Panc1 (cell line): Measurements from ENCODE around the gene SGIP1. TPM values are rescaled to one million over a fixed set of nuclear protein-coding genes. Genes with fewer than 3 reads are reported as not detected.

Experiments used
- ATAC-seq: fragments of 200-7000 bp; cut with Tn5 transposase; 2 replicates; pipeline ENCODE4 v1.9.1; 2020; ENCODE audit warnings: mild to moderate bottlenecking, moderate library complexity
- BruUV-seq: library from RNA; stranded (reverse); fragments of 400-500 nt; replicated peaks from 2 replicates; lab custom pipeline; 2021; lab: Mats Ljungman, UMichigan
- CTCF ChIA-PET: fragments of 300-600 bp; sonication (Branson Sonifier 250); formaldehyde crosslinking; loops from one replicate; lab custom pipeline; 2022; ENCODE audit warnings: antibody characterized with exemption; lab: Charles Lee
- POLR2A ChIA-PET: fragments of 300-600 bp; sonication (Branson Sonifier 250); formaldehyde crosslinking; loops from one replicate; lab custom pipeline; 2022; ENCODE audit warnings: antibody characterized with exemption; lab: Charles Lee
- DNase-seq: peaks from one replicate; pipeline ENCODE4 v3.0.0-alpha.2; 2010; ENCODE audit warnings: low read depth, low spot score
- H3K27ac ChIP-seq: 2 replicates; pipeline ENCODE4 v1.5.1; 2011; ENCODE audit warnings: mild to moderate bottlenecking, low read length, inconsistent platforms
- H3K27me3 ChIP-seq: fragments of 200-500 bp; sonication (Bioruptor generic); 2 replicates; pipeline ENCODE4 v1.6.0; 2014; ENCODE audit warnings: low read length, inconsistent platforms; ENCODE audit not compliant: control insufficient read depth, insufficient read depth
- H3K36me3 ChIP-seq: fragments of 200-500 bp; sonication (Bioruptor generic); 2 replicates; pipeline ENCODE4 v1.5.1; 2014; ENCODE audit warnings: inconsistent platforms, mild to moderate bottlenecking, low read length, moderate library complexity; ENCODE audit not compliant: control insufficient read depth, insufficient read depth
- H3K4me1 ChIP-seq: 2 replicates; pipeline ENCODE4 v1.5.1; 2011; ENCODE audit warnings: inconsistent platforms, mild to moderate bottlenecking, low read length, moderate library complexity; ENCODE audit not compliant: control insufficient read depth, insufficient read depth
- H3K4me3 ChIP-seq, 2 experiments: 2 replicates each; pipeline ENCODE4 v1.5.1; 2011 to 2012; ENCODE audit warnings: low read depth in 2 of 2, low read length in 2 of 2, mild to moderate bottlenecking in 2 of 2, inconsistent platforms in 1 of 2, moderate library complexity in 1 of 2
- H3K9me3 ChIP-seq: fragments of 200-500 bp; sonication (Bioruptor generic); 2 replicates; pipeline ENCODE4 v1.5.1; 2014; ENCODE audit warnings: low read depth, mild to moderate bottlenecking, inconsistent platforms, low read length, moderate library complexity; ENCODE audit not compliant: control insufficient read depth, insufficient read depth
- POLR2AphosphoS5 ChIP-seq: IDR thresholded peaks from 2 replicates; pipeline ENCODE4 v1.6.1; 2012; ENCODE audit warnings: mild to moderate bottlenecking, low read depth, low read length, moderate library complexity
- SIN3A ChIP-seq: IDR thresholded peaks from 2 replicates; pipeline ENCODE4 v1.6.1; 2012; ENCODE audit warnings: low read depth, mild to moderate bottlenecking, low read length, moderate library complexity, borderline replicate concordance; ENCODE audit not compliant: insufficient read depth
- TCF7L2 ChIP-seq: IDR thresholded peaks from 2 replicates; pipeline ENCODE4 v1.6.1; 2011; ENCODE audit warnings: mild to moderate bottlenecking, low read depth, low read length, inconsistent platforms
- in situ Hi-C: cut with HindIII; loops from 2 replicates; pipeline ENCODE4 v1.10.0; 2016; ENCODE audit warnings: low sequenced_read_pairs, low pct_unique_long_range_greater_than_20kb
- intact Hi-C: fragments of 100-400 bp; cut with micrococcal nuclease; formaldehyde crosslinking; loops from one replicate; pipeline ENCODE4 v1.10.0; 2022; ENCODE audit not compliant: unreplicated experiment
- total RNA-seq: library from RNA; stranded (reverse); gene quantifications from one replicate; pipeline ENCODE4 v1.2.1, GENCODE V29; 2021; ENCODE audit not compliant: unreplicated experiment
- TF ChIP-seq, protein P1 (sequence below): fragments of 450-650 bp; IDR thresholded peaks from 2 replicates; pipeline ENCODE4 v1.5.1; 2017; ENCODE audit warnings: mild to moderate bottlenecking
- TF ChIP-seq, protein P2 (sequence below), 2 experiments: IDR thresholded peaks; 2 replicates each; pipeline ENCODE4 v1.6.1; 2011 to 2012; ENCODE audit warnings: low read depth in 2 of 2, control low read depth in 1 of 2, low read length in 1 of 2, mild to moderate bottlenecking in 1 of 2, moderate library complexity in 1 of 2; ENCODE audit not compliant: insufficient read depth in 1 of 2

SGIP1 gene
- total RNA-seq, 1 experiment from 2014 or later = 1.6 TPM

DNA sequence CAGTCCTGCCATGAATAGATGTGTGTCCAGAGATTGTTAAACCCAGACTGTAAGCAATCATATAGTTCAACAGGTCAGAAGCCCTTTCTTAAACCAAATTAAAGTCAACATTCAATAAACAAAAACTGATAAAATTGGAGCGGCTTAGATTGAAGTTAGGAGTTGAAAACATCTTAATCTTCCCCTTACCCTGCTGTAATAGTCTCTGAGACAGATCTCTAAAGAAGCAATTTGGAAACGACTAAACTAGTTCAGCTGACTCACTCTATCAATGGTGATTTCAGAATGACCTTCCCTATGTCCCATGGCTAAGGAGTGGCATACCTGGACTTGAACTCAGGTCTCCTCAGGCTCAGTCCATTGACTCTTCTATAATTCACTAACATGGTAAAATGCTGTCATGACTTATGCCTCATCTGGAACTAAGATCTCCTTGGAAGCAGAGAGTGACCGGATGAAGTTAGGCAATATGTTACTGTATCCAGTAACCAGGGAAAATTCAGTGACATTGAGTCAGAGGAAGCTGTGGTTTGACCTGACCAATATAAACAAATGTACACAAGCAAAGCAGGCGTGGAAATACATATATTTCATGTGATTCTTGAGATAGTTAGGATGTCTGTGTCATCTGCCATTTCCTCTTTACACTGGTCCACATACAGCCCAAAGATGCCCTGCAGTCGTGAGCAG is 30.1 kb downstream of the SGIP1 start:
- H3K36me3 ChIP-seq = no peaks in the 10 kb centered on the region
- no peak overlapping the region for H3K4me3 ChIP-seq
- ATAC-seq (peak; percentile 93), DNase-seq (peak; percentile 100)
- POLR2A ChIA-PET = no interaction called here
- H3K27ac ChIP-seq = 0 out of 2 replicates have a peak overlapping the region, but pooled peaks have one; percentile 17
- no peak for TF ChIP-seq SIN3A
- TF ChIP-seq POLR2AphosphoS5 = peak; percentile 26; the same call in 1 of the 2 replicates
- CTCF ChIA-PET = no interaction called here
- intact Hi-C loops = no loop called here
- no peaks in the 10 kb centered on the region for H3K4me1 ChIP-seq
- no peaks in the 10 kb centered on the region for H3K9me3 ChIP-seq
- BruUV-seq = no TSS peak
- in situ Hi-C loops = no loop called here
- H3K27me3 ChIP-seq = no peaks in the 10 kb centered on the region

DNA sequence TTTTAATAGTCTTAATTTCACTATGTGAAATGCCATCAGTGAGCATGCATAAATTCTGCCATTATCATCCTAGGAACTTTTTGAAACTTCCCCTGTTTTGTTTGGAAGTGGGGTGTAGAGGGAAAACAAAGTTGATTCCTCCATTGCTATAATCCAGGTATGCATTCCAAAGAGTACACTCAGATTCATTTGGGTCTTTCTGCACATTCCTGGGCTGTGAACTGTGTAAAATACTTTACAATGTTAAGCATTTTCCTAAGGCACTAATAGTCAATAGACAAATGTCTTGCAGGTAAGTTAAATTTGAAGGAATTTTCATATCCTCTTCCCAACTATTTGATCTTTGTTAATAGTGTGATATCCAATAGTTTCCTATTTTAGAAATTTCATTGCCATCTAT is 36.2 kb downstream of the SGIP1 start:
- DNase-seq = no peak
- no peak overlapping the region for H3K4me3 ChIP-seq
- CTCF ChIA-PET = no interaction called here
- no peak for ATAC-seq
- no peaks in the 10 kb centered on the region for H3K4me1 ChIP-seq
- intact Hi-C loops (no loop called here), in situ Hi-C loops (no loop called here)
- TF ChIP-seq, protein P1, sequence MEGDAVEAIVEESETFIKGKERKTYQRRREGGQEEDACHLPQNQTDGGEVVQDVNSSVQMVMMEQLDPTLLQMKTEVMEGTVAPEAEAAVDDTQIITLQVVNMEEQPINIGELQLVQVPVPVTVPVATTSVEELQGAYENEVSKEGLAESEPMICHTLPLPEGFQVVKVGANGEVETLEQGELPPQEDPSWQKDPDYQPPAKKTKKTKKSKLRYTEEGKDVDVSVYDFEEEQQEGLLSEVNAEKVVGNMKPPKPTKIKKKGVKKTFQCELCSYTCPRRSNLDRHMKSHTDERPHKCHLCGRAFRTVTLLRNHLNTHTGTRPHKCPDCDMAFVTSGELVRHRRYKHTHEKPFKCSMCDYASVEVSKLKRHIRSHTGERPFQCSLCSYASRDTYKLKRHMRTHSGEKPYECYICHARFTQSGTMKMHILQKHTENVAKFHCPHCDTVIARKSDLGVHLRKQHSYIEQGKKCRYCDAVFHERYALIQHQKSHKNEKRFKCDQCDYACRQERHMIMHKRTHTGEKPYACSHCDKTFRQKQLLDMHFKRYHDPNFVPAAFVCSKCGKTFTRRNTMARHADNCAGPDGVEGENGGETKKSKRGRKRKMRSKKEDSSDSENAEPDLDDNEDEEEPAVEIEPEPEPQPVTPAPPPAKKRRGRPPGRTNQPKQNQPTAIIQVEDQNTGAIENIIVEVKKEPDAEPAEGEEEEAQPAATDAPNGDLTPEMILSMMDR = no peak
- no peak for TF ChIP-seq TCF7L2
- TF ChIP-seq SIN3A = no peak
- TF ChIP-seq, protein P2, sequence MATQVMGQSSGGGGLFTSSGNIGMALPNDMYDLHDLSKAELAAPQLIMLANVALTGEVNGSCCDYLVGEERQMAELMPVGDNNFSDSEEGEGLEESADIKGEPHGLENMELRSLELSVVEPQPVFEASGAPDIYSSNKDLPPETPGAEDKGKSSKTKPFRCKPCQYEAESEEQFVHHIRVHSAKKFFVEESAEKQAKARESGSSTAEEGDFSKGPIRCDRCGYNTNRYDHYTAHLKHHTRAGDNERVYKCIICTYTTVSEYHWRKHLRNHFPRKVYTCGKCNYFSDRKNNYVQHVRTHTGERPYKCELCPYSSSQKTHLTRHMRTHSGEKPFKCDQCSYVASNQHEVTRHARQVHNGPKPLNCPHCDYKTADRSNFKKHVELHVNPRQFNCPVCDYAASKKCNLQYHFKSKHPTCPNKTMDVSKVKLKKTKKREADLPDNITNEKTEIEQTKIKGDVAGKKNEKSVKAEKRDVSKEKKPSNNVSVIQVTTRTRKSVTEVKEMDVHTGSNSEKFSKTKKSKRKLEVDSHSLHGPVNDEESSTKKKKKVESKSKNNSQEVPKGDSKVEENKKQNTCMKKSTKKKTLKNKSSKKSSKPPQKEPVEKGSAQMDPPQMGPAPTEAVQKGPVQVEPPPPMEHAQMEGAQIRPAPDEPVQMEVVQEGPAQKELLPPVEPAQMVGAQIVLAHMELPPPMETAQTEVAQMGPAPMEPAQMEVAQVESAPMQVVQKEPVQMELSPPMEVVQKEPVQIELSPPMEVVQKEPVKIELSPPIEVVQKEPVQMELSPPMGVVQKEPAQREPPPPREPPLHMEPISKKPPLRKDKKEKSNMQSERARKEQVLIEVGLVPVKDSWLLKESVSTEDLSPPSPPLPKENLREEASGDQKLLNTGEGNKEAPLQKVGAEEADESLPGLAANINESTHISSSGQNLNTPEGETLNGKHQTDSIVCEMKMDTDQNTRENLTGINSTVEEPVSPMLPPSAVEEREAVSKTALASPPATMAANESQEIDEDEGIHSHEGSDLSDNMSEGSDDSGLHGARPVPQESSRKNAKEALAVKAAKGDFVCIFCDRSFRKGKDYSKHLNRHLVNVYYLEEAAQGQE (IDR thresholded peaks at IDR 0.05; ENCODE audit: insufficient read depth in 1 of 2, low read depth in 2 of 2, low read length in 1 of 2) = no peak
- no peak for TF ChIP-seq POLR2AphosphoS5
- POLR2A ChIA-PET = no interaction called here
- H3K27ac ChIP-seq = no peak overlapping the region
- H3K27me3 ChIP-seq = no peaks in the 10 kb centered on the region
- BruUV-seq = no TSS peak
- H3K9me3 ChIP-seq = no peaks in the 10 kb centered on the region
- no peaks in the 10 kb centered on the region for H3K36me3 ChIP-seq

DNA sequence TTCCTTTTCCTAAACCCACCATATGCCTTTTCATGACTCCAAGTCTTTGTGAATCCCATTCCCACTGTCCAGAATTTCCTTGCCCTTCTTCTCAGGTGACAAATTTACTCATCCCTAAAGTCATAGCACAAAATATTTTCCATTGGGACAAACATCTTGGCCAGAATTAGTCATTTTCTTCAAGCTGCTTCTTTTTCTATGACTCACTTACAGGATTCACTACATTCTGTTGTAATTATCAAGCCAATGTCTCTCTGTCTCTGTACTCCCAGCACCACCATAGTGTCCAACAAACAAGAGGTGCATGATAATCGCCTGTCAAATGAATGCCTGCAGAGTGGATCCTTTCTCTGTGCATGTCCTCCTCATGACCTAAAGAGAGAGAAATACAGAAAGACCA is 37.8 kb downstream of the SGIP1 start:
- intact Hi-C loops (no loop called here), in situ Hi-C loops (no loop called here)
- POLR2A ChIA-PET = no interaction called here
- Histone ChIP-seq H3K27ac (no peak overlapping the region), H3K4me1 (no peaks in the 10 kb centered on the region), H3K4me3 (no peak overlapping the region), H3K9me3 (no peaks in the 10 kb centered on the region), H3K27me3 (no peaks in the 10 kb centered on the region), H3K36me3 (no peaks in the 10 kb centered on the region)
- DNase-seq (peak; percentile 75), ATAC-seq (no peak)
- CTCF ChIA-PET = no interaction called here
- no TSS peak for BruUV-seq
- TF ChIP-seq TCF7L2 (no peak), SIN3A (no peak), POLR2AphosphoS5 (no peak)
- TF ChIP-seq, protein P2 (IDR thresholded peaks at IDR 0.05; ENCODE audit: insufficient read depth in 1 of 2, low read depth in 2 of 2, low read length in 1 of 2) = no peak
- TF ChIP-seq, protein P1 = no peak
